K562 (cell line): ENCODE measurements around the gene CECR2. TPM values are rescaled to one million over a fixed set of nuclear protein-coding genes. Genes with fewer than 3 reads are reported as not detected.
A peak's percentile ranks its signal among the peaks of the same experiment; 100 is the strongest.

Source experiments
- ATAC-seq: fragments of 200-7000 bp; cut with Tn5 transposase; 3 replicates; pipeline ENCODE4 v1.9.1; 2020; ENCODE audit warnings: moderate library complexity
- BruUV-seq: library from RNA; stranded (reverse); fragments of 400-500 nt; replicated peaks from 2 replicates; lab custom pipeline; 2021; lab: Mats Ljungman, UMichigan
- CTCF ChIA-PET: fragments of 300-600 bp; formaldehyde crosslinking; extraction: SDS; loops from one replicate; lab custom pipeline; 2021; ENCODE audit warnings: low intra/inter-chr PET ratio; lab: Yijun Ruan, JAX
- POLR2A ChIA-PET: fragments of 300-600, 350-650 bp; sonication (Branson Sonifier 250); formaldehyde crosslinking; extraction: SDS; loops from one replicate; lab custom pipeline; 2021; ENCODE audit warnings: antibody characterized with exemption, inconsistent platforms; lab: Yijun Ruan, JAX
- DNase-seq, 4 experiments: peaks; one replicate each; pipeline versions ENCODE4 v3.0.0 to v3.0.0-alpha.2; 2011 to 2018; ENCODE audit warnings: low spot score in 3 of 4, mixed read lengths in 3 of 4; ENCODE audit errors: extremely low read depth in 1 of 4
- FAIRE-seq: peaks from 2 replicates; lab custom pipeline; 2011; peaks lifted over from hg19 to GRCh38; lab: Jason Lieb, UNC
- H2AFZ ChIP-seq: 2 replicates; pipeline ENCODE4 v1.6.0; 2011; ENCODE audit warnings: low read depth, low read length, control low read depth, inconsistent platforms
- H3K27ac ChIP-seq: fragments of 200-600 bp; 3 replicates; pipeline ENCODE4 v1.8.0; 2011; ENCODE audit warnings: low read depth, mild to moderate bottlenecking, control low read depth, inconsistent platforms, low read length, moderate library complexity, mixed read lengths; ENCODE audit errors: extremely low read depth
- H3K27me3 ChIP-seq, 2 experiments: fragments of 300-600 bp in 1 of 2; 2 replicates in 1 of 2; 3 replicates in 1 of 2; pipeline versions ENCODE4 v1.6.0 to v1.8.0; 2011; ENCODE audit warnings: inconsistent platforms in 2 of 2, low read length in 2 of 2, mild to moderate bottlenecking in 1 of 2, mixed read lengths in 1 of 2, moderate library complexity in 1 of 2; ENCODE audit not compliant: control insufficient read depth in 2 of 2, insufficient read depth in 2 of 2
- H3K36me3 ChIP-seq: fragments of 300-600 bp; 3 replicates; pipeline ENCODE4 v1.8.0; 2011; ENCODE audit warnings: mild to moderate bottlenecking, low read length, inconsistent platforms; ENCODE audit not compliant: control insufficient read depth, insufficient read depth
- H3K4me1 ChIP-seq, 2 experiments: fragments of 200-600 bp in 1 of 2; replicated peaks in 1 of 2; 2 replicates in 1 of 2; 3 replicates in 1 of 2; pipeline versions ENCODE4 v1.5.1 to v1.8.0; 2011; ENCODE audit warnings: inconsistent platforms in 2 of 2, low read length in 2 of 2, mild to moderate bottlenecking in 1 of 2, mixed read lengths in 1 of 2, moderate library complexity in 1 of 2; ENCODE audit not compliant: control insufficient read depth in 2 of 2, insufficient read depth in 2 of 2
- H3K4me2 ChIP-seq: 2 replicates; pipeline ENCODE4 v1.6.1; 2011; ENCODE audit warnings: low read length, control low read depth, inconsistent platforms, mixed read lengths; ENCODE audit not compliant: insufficient read depth
- H3K4me3 ChIP-seq: fragments of 200-600 bp; sonication (generic), shearing (Covaris generic); 2 replicates; pipeline ENCODE4 v1.5.1; 2016; ENCODE audit warnings: control low read depth, inconsistent platforms
- H3K79me2 ChIP-seq: fragments of 200-600 bp; 3 replicates; pipeline ENCODE4 v1.8.0; 2011; ENCODE audit warnings: low read length, inconsistent platforms; ENCODE audit not compliant: control insufficient read depth, insufficient read depth
- H3K9ac ChIP-seq, 2 experiments: 2 replicates each; pipeline versions ENCODE4 v1.6.0 to v1.6.1; 2011; ENCODE audit warnings: low read depth in 2 of 2, low read length in 2 of 2, control low read depth in 1 of 2, inconsistent platforms in 1 of 2, mild to moderate bottlenecking in 1 of 2, mixed read lengths in 1 of 2; ENCODE audit not compliant: insufficient read depth in 1 of 2
- H3K9me1 ChIP-seq: one replicate; pipeline ENCODE4 v1.6.0; 2011; ENCODE audit warnings: inconsistent platforms, mild to moderate bottlenecking, low read length, moderate library complexity; ENCODE audit not compliant: control insufficient read depth, insufficient read depth
- H3K9me3 ChIP-seq: replicated peaks from 2 replicates; pipeline ENCODE4 v1.5.1; 2011; ENCODE audit warnings: low read depth, low read length, inconsistent platforms; ENCODE audit not compliant: control insufficient read depth, insufficient read depth
- H4K20me1 ChIP-seq: replicated peaks from 2 replicates; pipeline ENCODE4 v1.6.1; 2011; ENCODE audit warnings: low read length, inconsistent platforms, mixed read lengths; ENCODE audit not compliant: control insufficient read depth, insufficient read depth
- ARHGAP35 ChIP-seq: fragments of 450-650 bp; IDR thresholded peaks from 2 replicates; pipeline ENCODE4 v1.6.1; 2018; ENCODE audit not compliant: partially characterized antibody
- CC2D1A ChIP-seq: fragments of 450-650 bp; IDR thresholded peaks from 2 replicates; pipeline ENCODE4 v1.6.1; 2017; ENCODE audit warnings: mild to moderate bottlenecking
- FOXK2 ChIP-seq, 2 experiments: fragments of 450-650 bp; IDR thresholded peaks in 1 of 2; conservative IDR thresholded peaks in 1 of 2; 2 replicates each; pipeline ENCODE4 v1.6.1; 2016; ENCODE audit warnings: low read depth in 2 of 2, mild to moderate bottlenecking in 1 of 2
- HDAC2 ChIP-seq: fragments of 450-650 bp; IDR thresholded peaks from 2 replicates; pipeline ENCODE4 v1.6.1; 2016; ENCODE audit warnings: mild to moderate bottlenecking
- HIVEP1 ChIP-seq: fragments of 250-450 bp; sonication (Bioruptor Pico); IDR thresholded peaks from 2 replicates; pipeline ENCODE4 v1.4.0; 2020; ENCODE audit warnings: mild to moderate bottlenecking
- HOXB6 ChIP-seq: fragments of 250-450 bp; sonication (Bioruptor Pico); IDR thresholded peaks from 2 replicates; pipeline ENCODE4 v1.5.1; 2022; ENCODE audit warnings: mild to moderate bottlenecking, borderline replicate concordance
- KDM5B ChIP-seq: fragments of 200-600 bp; sonication (generic); IDR thresholded peaks from 2 replicates; pipeline ENCODE4 v1.6.1; 2012; ENCODE audit warnings: low read depth, mild to moderate bottlenecking, moderate library complexity, low read length, control low read depth, inconsistent platforms; ENCODE audit not compliant: insufficient replicate concordance
- PHF8 ChIP-seq: fragments of 200-600 bp; sonication (generic); IDR thresholded peaks from 2 replicates; pipeline ENCODE4 v1.6.1; 2012; ENCODE audit warnings: mixed run types, mild to moderate bottlenecking, inconsistent platforms, low read length, moderate library complexity, borderline replicate concordance
- SIN3A ChIP-seq, 2 experiments: fragments of 150-350 bp in 1 of 2; IDR thresholded peaks; 2 replicates each; pipeline ENCODE4 v1.6.1; 2011 to 2016; ENCODE audit warnings: borderline replicate concordance in 2 of 2, low read depth in 2 of 2, low read length in 2 of 2, mild to moderate bottlenecking in 2 of 2, moderate library complexity in 2 of 2; ENCODE audit not compliant: control insufficient read depth in 1 of 2
- SMAD3 ChIP-seq: fragments of 450-650 bp; formaldehyde crosslinking; conservative IDR thresholded peaks from 2 replicates; pipeline ENCODE4 v1.4.0; 2020; ENCODE audit warnings: mild to moderate bottlenecking
- SMC3 ChIP-seq: conservative IDR thresholded peaks from 2 replicates; pipeline ENCODE4 v1.6.1; 2011; ENCODE audit warnings: low read depth, low read length, improper control_type of control experiment; ENCODE audit not compliant: insufficient read depth
- SRF ChIP-seq, 2 experiments: fragments of 250-450, 450-650 bp in 1 of 2; sonication (Bioruptor Pico) in 1 of 2; sonication (generic) in 1 of 2; formaldehyde crosslinking; IDR thresholded peaks; 2 replicates each; pipeline versions ENCODE4 v1.5.0 to v1.5.1; 2020 to 2022; ENCODE audit warnings: mild to moderate bottlenecking in 1 of 2, missing genetic modification reagents in 1 of 2
- ZHX1 ChIP-seq: fragments of 150-350 bp; conservative IDR thresholded peaks from 2 replicates; pipeline ENCODE4 v1.6.1; 2014; ENCODE audit warnings: low read length
- ZNF280A ChIP-seq: fragments of 450-650 bp; IDR thresholded peaks from 2 replicates; pipeline ENCODE4 v1.6.1; 2018; ENCODE audit warnings: mild to moderate bottlenecking, low read depth; ENCODE audit not compliant: partially characterized antibody
- ZNF699 ChIP-seq: fragments of 250-450 bp; sonication (Bioruptor Pico); IDR thresholded peaks from 2 replicates; pipeline ENCODE4 v1.8.0; 2021; ENCODE audit warnings: mild to moderate bottlenecking, moderate library complexity; ENCODE audit not compliant: insufficient replicate concordance
- ZNF766 ChIP-seq: fragments of 200-800 bp; sonication (Bioruptor generic); conservative IDR thresholded peaks from 2 replicates; pipeline ENCODE4 v1.6.1; 2016; ENCODE audit warnings: missing genetic modification characterization, missing compliant biosample characterization
- WGBS: fragments of 100-300 bp; shearing (Covaris generic); methylation state at CpG from one replicate; pipeline ENCODE4 v1.1.6; 2016; ENCODE audit warnings: low coverage, mixed read lengths; ENCODE audit not compliant: insufficient coverage; ENCODE audit errors: missing lambda C conversion rate; 5-methylcytosine and 5-hydroxymethylcytosine counted together
- in situ Hi-C: fragments of 300-500 bp; cut with MboI; formaldehyde crosslinking; loops from 4 replicates; pipeline ENCODE4 v1.15.0; 2018; ENCODE audit warnings: inconsistent platforms, mixed read lengths
- intact Hi-C: fragments of 100-400 bp; cut with micrococcal nuclease; formaldehyde crosslinking; loops from 2 replicates; pipeline ENCODE4 v1.14.2; 2022
- polyA plus RNA-seq, 8 experiments: library from polyadenylated mRNA; depleted of rRNA in 4 of 8; stranded (reverse) in 5 of 8; unstranded in 3 of 8; fragments of >200 nt; fragmentation: Nextera tagmentation in 2 of 8; fragmentation: Illumina TruSeq in 1 of 8; extraction: Ambion mirVana in 2 of 8; extraction: Trizol in 1 of 8; gene quantifications; 2 replicates each; pipeline versions ENCODE4 v1.2.1 to v1.2.3, GENCODE V29; 2011 to 2014; ENCODE audit warnings: inconsistent platforms in 1 of 8, missing spikeins in 1 of 8
- total RNA-seq, 7 experiments: library from RNA; depleted of rRNA in 6 of 7; stranded (reverse); fragments of >200 nt in 6 of 7; fragmentation: Illumina TruSeq in 2 of 7; extraction: Trizol in 2 of 7; gene quantifications; 2 replicates each; pipeline versions ENCODE4 v1.2.1 to v1.2.3, GENCODE V29; 2011 to 2021; ENCODE audit warnings: low replicate concordance in 1 of 7
- TF ChIP-seq, protein P1 (sequence below): fragments of 450-650 bp; formaldehyde crosslinking; IDR thresholded peaks from 2 replicates; pipeline ENCODE4 v1.4.0; 2022; ENCODE audit warnings: missing genetic modification characterization

CECR2 gene
- total and polyA plus RNA-seq, 9 of the 15 experiments (the other 6 are each of a cell fraction or from before 2014, with no cell fraction given), result 0.01 to 1.00 (median 0.27) TPM

- TF ChIP-seq HIVEP1 (no peak), ARHGAP35 (no peak), ZNF699 (CRISPR knock-in tag) (no peak), PHF8 (no peak), FOXK2 (conservative IDR thresholded peaks at IDR 0.05 in 1 of 2, IDR thresholded peaks at IDR 0.05 in 1 of 2; ENCODE audit: low read depth in 2 of 2) (no peak), SMC3 (peak; percentile 48), CC2D1A (no peak)
Observed at GRCh38 chr22:17540481-17540880, 171.2 kb downstream of the CECR2 start (continued).

DNA sequence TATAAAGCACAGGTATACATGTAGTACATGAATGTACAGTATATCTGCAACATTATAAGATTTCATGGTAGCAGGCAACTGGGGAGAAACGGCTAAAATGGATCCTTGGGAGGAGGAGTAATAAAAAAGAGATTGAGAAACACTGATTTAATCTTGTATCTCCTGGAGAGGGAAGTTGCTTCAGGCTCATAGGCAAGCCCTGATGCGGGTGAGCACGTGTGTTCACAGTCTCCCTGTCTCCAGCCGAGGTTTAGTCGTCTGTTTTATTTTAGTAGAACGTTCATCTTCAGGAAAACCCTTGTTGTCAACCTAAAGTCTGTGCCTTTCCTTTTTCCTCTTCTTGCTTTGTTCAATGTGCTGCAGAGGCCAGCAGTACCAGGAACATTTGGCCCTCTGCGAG, 172.2 kb downstream of the CECR2 start:
- Histone ChIP-seq H3K4me3 (no peak overlapping the region), H3K4me2 (no peak overlapping the region), H4K20me1 (peaks cover 4% of the 10 kb centered on the region; the same call in 1 of the 2 replicates), H3K79me2 (no peaks in the 10 kb centered on the region), H3K4me1 (no peaks in the 10 kb centered on the region), H2AFZ (no peak overlapping the region), H3K9me1 (no peaks in the 10 kb centered on the region), H3K27me3 (peaks cover 37 to 39% of the 10 kb centered on the region in 2 experiments), H3K9ac (no peak overlapping the region), H3K36me3 (no peaks in the 10 kb centered on the region), H3K9me3 (no peaks in the 10 kb centered on the region), H3K27ac (no peak overlapping the region)
- WGBS, result under 1% methylated on average over 7 of the region's 7 CpGs
- DNase-seq (no peak), FAIRE-seq (no peak), ATAC-seq (no peak)
- in situ Hi-C loops (no loop called here), intact Hi-C loops (no loop called here)
- ChIA-PET CTCF (no interaction called here), POLR2A (no interaction called here)
- no TSS peak for BruUV-seq
- TF ChIP-seq, protein P1, sequence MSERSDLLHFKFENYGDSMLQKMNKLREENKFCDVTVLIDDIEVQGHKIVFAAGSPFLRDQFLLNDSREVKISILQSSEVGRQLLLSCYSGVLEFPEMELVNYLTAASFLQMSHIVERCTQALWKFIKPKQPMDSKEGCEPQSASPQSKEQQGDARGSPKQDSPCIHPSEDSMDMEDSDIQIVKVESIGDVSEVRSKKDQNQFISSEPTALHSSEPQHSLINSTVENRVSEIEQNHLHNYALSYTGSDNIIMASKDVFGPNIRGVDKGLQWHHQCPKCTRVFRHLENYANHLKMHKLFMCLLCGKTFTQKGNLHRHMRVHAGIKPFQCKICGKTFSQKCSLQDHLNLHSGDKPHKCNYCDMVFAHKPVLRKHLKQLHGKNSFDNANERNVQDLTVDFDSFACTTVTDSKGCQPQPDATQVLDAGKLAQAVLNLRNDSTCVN, result no peak
- TF ChIP-seq ZNF766 (CRISPR knock-in tag) (no peak), ZNF280A (no peak), HOXB6 (no peak), SRF (CRISPR knock-in tag; IDR thresholded peaks at IDR 0.05) (no peak), HDAC2 (no peak), KDM5B (no peak), SIN3A (IDR thresholded peaks at IDR 0.05; ENCODE audit: borderline replicate concordance in 2 of 2, control insufficient read depth in 1 of 2, low read depth in 2 of 2, low read length in 2 of 2) (no peak), SMAD3 (CRISPR knock-in tag) (no peak), ZHX1 (no peak), ARHGAP35 (no peak)
